HepG2 (cell line): ENCODE data around the gene COX7A2L. TPM values are rescaled to one million over a fixed set of nuclear protein-coding genes. Genes with fewer than 3 reads are reported as not detected.

Source experiments
- CEBPB ChIP-seq: IDR thresholded peaks from 2 replicates; pipeline ENCODE4 v1.6.1; 2011; ENCODE audit warnings: low read depth, low read length, improper control_type of control experiment, borderline replicate concordance
- CHD4 ChIP-seq: fragments of 200-600 bp; sonication (generic); IDR thresholded peaks from 2 replicates; pipeline ENCODE4 v1.7.0; 2017; ENCODE audit warnings: mild to moderate bottlenecking, low read length, borderline replicate concordance
- DRAP1 ChIP-seq: IDR thresholded peaks from 2 replicates; pipeline ENCODE4 v1.6.1; 2016; ENCODE audit warnings: missing genetic modification reagents, missing compliant biosample characterization
- FOXM1 ChIP-seq: sonication (generic); formaldehyde crosslinking; IDR thresholded peaks from 2 replicates; pipeline ENCODE4 v1.5.0; 2020; ENCODE audit warnings: missing genetic modification reagents
- GFI1 ChIP-seq: sonication (generic); formaldehyde crosslinking; IDR thresholded peaks from 2 replicates; pipeline ENCODE4 v1.5.0; 2020; ENCODE audit warnings: missing genetic modification reagents, mild to moderate bottlenecking, borderline replicate concordance
- HMGA1 ChIP-seq: sonication (generic); formaldehyde crosslinking; conservative IDR thresholded peaks from 2 replicates; pipeline ENCODE4 v1.4.0; 2020; ENCODE audit warnings: missing genetic modification reagents
- JUN ChIP-seq: sonication (generic); formaldehyde crosslinking; IDR thresholded peaks from 2 replicates; pipeline ENCODE4 v1.4.0; 2020; ENCODE audit warnings: mild to moderate bottlenecking, missing genetic modification reagents
- KAT7 ChIP-seq: IDR thresholded peaks from 2 replicates; pipeline ENCODE4 v1.6.1; 2018; ENCODE audit warnings: borderline replicate concordance, missing compliant biosample characterization
- KDM5A ChIP-seq: fragments of 200-600 bp; sonication (generic); IDR thresholded peaks from 2 replicates; pipeline ENCODE4 v1.7.0; 2018; ENCODE audit warnings: antibody characterized with exemption, mild to moderate bottlenecking, low read length, borderline replicate concordance
- MTA3 ChIP-seq: sonication (generic); formaldehyde crosslinking; IDR thresholded peaks from 2 replicates; pipeline ENCODE4 v1.4.0; 2020; ENCODE audit warnings: missing genetic modification reagents
- NR2F1 ChIP-seq, 2 experiments: fragments of 450-650 bp in 1 of 2; formaldehyde crosslinking in 1 of 2; IDR thresholded peaks; 2 replicates each; pipeline versions ENCODE4 v1.5.0 to v1.6.1; 2016 to 2020; ENCODE audit warnings: mild to moderate bottlenecking in 1 of 2, missing compliant biosample characterization in 1 of 2, missing genetic modification reagents in 1 of 2, moderate library complexity in 1 of 2
- RAD21 ChIP-seq: fragments of 450-650 bp; formaldehyde crosslinking; IDR thresholded peaks from 2 replicates; pipeline ENCODE4 v1.5.0; 2020; ENCODE audit warnings: mild to moderate bottlenecking
- SIN3A ChIP-seq: IDR thresholded peaks from 2 replicates; pipeline ENCODE4 v1.6.1; 2011; ENCODE audit warnings: low read depth, mild to moderate bottlenecking, control low read depth, low read length, borderline replicate concordance
- SRF ChIP-seq: IDR thresholded peaks from 2 replicates; pipeline ENCODE4 v1.6.1; 2011; ENCODE audit warnings: mild to moderate bottlenecking, low read depth, low read length, moderate library complexity
- ZBTB7A ChIP-seq: sonication (generic); formaldehyde crosslinking; IDR thresholded peaks from 2 replicates; pipeline ENCODE4 v1.8.0; 2022; ENCODE audit warnings: mild to moderate bottlenecking, missing genetic modification reagents
- polyA plus RNA-seq, 8 experiments: library from polyadenylated mRNA; depleted of rRNA in 3 of 8; stranded (reverse) in 7 of 8; unstranded in 1 of 8; fragments of >200 nt; fragmentation: Illumina TruSeq in 4 of 8; extraction: Trizol in 4 of 8; gene quantifications; 2 replicates each; pipeline versions ENCODE4 v1.2.1 to v1.2.3, GENCODE V29; 2011 to 2016; ENCODE audit warnings: low read depth in 4 of 8, missing spikeins in 1 of 8, mixed read lengths in 1 of 8; ENCODE audit not compliant: insufficient read depth in 1 of 8
- total RNA-seq, 5 experiments: library from RNA; depleted of rRNA; stranded (reverse); fragments of >200 nt; fragmentation: Illumina TruSeq; extraction: Trizol; gene quantifications; 2 replicates each; pipeline ENCODE4 v1.2.3, GENCODE V29; 2016; ENCODE audit warnings: low read depth in 1 of 5
- TF ChIP-seq, protein P1 (sequence below): sonication (generic); formaldehyde crosslinking; IDR thresholded peaks from 2 replicates; pipeline ENCODE4 v1.5.1; 2020; ENCODE audit warnings: mild to moderate bottlenecking, missing genetic modification reagents, borderline replicate concordance
- TF ChIP-seq, protein P2 (sequence below): sonication (generic); formaldehyde crosslinking; IDR thresholded peaks from 2 replicates; pipeline ENCODE4 v1.9.0; 2021; ENCODE audit warnings: missing genetic modification reagents, borderline replicate concordance
- TF ChIP-seq, protein P3 (sequence below): sonication (generic); formaldehyde crosslinking; IDR thresholded peaks from 2 replicates; pipeline ENCODE4 v1.4.0; 2020; ENCODE audit warnings: missing genetic modification reagents

The COX7A2L gene
- total and polyA plus RNA-seq, 2 of the 13 experiments (the other 11 are each of a cell fraction or from before 2014, with no cell fraction given) = 155 to 201 TPM

DNA sequence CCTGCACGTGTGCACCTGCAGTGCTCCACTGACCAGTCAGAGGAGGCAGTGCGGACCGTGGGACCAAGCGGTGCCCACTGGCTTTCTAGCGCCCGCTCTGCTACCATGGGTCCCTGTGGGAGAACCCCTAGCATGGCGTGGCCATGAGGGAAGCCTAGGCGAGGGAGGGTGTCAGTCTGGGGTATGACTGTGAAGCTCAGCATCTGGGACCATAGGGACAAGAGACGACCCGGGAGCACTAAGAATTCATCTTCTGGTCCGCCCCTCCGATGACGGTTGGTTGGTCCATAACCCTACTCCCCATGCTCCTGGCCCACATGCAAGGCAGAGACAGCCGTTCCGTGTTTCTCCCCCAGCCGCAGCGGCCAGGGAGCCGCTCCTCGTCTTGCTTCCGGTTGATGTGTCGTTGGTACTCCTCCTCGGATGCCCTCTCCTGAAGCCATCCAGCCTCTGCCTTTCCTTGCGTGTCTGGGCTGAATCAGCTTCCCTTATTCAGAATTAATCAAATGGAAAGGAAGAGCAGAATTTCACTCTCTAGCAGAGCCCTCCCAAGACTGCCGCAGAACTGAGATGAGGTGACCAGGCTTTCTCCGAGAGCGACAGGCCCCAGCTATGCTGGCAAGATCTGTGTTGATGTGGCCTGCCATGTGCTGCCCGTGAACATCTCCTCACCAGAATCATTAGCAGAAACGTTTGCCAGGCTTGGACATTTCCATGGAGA is 23.0 kb downstream of the COX7A2L start (continued):
- TF ChIP-seq, protein P1, sequence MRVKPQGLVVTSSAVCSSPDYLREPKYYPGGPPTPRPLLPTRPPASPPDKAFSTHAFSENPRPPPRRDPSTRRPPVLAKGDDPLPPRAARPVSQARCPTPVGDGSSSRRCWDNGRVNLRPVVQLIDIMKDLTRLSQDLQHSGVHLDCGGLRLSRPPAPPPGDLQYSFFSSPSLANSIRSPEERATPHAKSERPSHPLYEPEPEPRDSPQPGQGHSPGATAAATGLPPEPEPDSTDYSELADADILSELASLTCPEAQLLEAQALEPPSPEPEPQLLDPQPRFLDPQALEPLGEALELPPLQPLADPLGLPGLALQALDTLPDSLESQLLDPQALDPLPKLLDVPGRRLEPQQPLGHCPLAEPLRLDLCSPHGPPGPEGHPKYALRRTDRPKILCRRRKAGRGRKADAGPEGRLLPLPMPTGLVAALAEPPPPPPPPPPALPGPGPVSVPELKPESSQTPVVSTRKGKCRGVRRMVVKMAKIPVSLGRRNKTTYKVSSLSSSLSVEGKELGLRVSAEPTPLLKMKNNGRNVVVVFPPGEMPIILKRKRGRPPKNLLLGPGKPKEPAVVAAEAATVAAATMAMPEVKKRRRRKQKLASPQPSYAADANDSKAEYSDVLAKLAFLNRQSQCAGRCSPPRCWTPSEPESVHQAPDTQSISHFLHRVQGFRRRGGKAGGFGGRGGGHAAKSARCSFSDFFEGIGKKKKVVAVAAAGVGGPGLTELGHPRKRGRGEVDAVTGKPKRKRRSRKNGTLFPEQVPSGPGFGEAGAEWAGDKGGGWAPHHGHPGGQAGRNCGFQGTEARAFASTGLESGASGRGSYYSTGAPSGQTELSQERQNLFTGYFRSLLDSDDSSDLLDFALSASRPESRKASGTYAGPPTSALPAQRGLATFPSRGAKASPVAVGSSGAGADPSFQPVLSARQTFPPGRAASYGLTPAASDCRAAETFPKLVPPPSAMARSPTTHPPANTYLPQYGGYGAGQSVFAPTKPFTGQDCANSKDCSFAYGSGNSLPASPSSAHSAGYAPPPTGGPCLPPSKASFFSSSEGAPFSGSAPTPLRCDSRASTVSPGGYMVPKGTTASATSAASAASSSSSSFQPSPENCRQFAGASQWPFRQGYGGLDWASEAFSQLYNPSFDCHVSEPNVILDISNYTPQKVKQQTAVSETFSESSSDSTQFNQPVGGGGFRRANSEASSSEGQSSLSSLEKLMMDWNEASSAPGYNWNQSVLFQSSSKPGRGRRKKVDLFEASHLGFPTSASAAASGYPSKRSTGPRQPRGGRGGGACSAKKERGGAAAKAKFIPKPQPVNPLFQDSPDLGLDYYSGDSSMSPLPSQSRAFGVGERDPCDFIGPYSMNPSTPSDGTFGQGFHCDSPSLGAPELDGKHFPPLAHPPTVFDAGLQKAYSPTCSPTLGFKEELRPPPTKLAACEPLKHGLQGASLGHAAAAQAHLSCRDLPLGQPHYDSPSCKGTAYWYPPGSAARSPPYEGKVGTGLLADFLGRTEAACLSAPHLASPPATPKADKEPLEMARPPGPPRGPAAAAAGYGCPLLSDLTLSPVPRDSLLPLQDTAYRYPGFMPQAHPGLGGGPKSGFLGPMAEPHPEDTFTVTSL (CRISPR knock-in tag) = no peak
- TF ChIP-seq NR2F1 (CRISPR knock-in tag; IDR thresholded peaks at IDR 0.05) (no peak), ZBTB7A (CRISPR knock-in tag) (no peak), MTA3 (CRISPR knock-in tag) (no peak), FOXM1 (CRISPR knock-in tag) (no peak), SIN3A (no peak), RAD21 (no peak), GFI1 (CRISPR knock-in tag) (no peak), SRF (no peak), KDM5A (no peak), JUN (CRISPR knock-in tag) (no peak), DRAP1 (CRISPR knock-in tag) (no peak), KAT7 (CRISPR knock-in tag) (no peak), CHD4 (no peak), CEBPB (no peak), HMGA1 (CRISPR knock-in tag) (no peak)
- TF ChIP-seq, protein P2, sequence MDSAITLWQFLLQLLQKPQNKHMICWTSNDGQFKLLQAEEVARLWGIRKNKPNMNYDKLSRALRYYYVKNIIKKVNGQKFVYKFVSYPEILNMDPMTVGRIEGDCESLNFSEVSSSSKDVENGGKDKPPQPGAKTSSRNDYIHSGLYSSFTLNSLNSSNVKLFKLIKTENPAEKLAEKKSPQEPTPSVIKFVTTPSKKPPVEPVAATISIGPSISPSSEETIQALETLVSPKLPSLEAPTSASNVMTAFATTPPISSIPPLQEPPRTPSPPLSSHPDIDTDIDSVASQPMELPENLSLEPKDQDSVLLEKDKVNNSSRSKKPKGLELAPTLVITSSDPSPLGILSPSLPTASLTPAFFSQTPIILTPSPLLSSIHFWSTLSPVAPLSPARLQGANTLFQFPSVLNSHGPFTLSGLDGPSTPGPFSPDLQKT = no peak
- TF ChIP-seq, protein P3, sequence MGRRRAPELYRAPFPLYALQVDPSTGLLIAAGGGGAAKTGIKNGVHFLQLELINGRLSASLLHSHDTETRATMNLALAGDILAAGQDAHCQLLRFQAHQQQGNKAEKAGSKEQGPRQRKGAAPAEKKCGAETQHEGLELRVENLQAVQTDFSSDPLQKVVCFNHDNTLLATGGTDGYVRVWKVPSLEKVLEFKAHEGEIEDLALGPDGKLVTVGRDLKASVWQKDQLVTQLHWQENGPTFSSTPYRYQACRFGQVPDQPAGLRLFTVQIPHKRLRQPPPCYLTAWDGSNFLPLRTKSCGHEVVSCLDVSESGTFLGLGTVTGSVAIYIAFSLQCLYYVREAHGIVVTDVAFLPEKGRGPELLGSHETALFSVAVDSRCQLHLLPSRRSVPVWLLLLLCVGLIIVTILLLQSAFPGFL (CRISPR knock-in tag) = no peak
